ENCODE results near the gene COX4I1. TPM values are rescaled to one million over a fixed set of nuclear protein-coding genes. Genes with fewer than 3 reads are reported as not detected.

Gene COX4I1
- total RNA-seq, 1 donor from 2014 or later: 346 TPM

DNA sequence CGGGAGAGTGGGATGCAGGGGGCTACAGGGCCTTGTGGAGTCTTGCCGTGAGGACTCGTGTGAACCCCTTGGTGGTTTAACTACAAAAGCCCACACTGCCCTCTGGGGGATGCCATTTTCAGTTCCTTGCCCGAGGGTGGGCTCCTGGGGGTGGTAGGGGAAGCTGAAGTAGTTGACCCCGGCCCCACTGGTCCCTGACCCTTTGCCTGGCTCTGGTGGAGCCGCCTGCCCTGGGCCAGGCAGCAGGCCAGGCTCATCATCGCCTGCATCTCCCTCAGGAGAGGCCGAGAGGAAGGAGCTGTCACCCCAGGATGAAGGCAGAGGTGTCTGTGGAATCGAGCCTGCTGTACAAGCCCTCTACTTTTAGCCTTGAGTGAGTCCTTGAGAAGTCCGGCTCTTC, 10.2 kb downstream of the COX4I1 start:
- Mint-ChIP-seq H3K36me3 (peaks cover 22% of the 10 kb centered on the region), H3K9me3 (no peaks in the 10 kb centered on the region), H3K4me1 (no peaks in the 10 kb centered on the region), H3K27me3 (ENCODE audit: low read depth) (peaks cover 42% of the 10 kb centered on the region), H3K4me3 (no peak overlapping the region), H3K27ac (no peak overlapping the region)
- no peak for DNase-seq (ENCODE audit: low spot score in 2 of 2, unreplicated experiment in 2 of 2)
- TF ChIP-seq, protein P1, sequence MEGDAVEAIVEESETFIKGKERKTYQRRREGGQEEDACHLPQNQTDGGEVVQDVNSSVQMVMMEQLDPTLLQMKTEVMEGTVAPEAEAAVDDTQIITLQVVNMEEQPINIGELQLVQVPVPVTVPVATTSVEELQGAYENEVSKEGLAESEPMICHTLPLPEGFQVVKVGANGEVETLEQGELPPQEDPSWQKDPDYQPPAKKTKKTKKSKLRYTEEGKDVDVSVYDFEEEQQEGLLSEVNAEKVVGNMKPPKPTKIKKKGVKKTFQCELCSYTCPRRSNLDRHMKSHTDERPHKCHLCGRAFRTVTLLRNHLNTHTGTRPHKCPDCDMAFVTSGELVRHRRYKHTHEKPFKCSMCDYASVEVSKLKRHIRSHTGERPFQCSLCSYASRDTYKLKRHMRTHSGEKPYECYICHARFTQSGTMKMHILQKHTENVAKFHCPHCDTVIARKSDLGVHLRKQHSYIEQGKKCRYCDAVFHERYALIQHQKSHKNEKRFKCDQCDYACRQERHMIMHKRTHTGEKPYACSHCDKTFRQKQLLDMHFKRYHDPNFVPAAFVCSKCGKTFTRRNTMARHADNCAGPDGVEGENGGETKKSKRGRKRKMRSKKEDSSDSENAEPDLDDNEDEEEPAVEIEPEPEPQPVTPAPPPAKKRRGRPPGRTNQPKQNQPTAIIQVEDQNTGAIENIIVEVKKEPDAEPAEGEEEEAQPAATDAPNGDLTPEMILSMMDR (IDR thresholded peaks at IDR 0.05; ENCODE audit: unreplicated experiment): no peak

DNA sequence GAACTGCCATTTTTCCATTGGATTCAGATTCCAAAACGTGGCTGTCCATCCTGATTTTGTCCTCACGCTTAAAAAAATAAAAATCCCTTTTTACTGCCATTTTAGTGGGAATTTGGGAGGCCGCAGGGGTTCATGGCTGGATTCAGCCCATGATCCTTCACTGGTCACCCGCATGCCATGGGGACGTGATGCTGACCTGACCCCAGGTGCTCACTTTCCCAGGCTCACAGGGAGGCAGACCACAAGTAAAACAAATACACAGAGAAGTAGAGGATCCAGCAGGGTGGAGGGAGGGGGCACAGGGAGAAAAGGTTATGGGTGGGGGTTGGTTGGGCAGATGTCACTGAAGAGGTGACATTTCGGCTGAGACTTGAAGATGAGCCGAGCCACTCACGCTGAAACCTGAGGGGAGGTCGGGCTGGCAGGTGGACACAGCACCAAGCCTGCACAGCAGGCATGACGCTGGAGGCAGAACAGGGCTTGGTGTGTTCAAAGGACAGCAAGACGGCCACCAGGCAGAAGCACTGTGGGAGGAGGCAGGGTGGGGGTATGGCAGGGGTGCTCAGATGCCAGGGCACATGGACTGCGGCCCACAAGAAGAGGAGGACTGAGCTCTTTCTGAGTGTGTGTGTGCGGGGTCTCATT, 10.7 kb downstream of the COX4I1 start:
- DNase-seq (ENCODE audit: low spot score in 2 of 2, unreplicated experiment in 2 of 2): no peak
- no peaks in the 10 kb centered on the region for H3K4me1 Mint-ChIP-seq
- no peak overlapping the region for H3K4me3 Mint-ChIP-seq
- peaks cover 48% of the 10 kb centered on the region for H3K27me3 Mint-ChIP-seq (ENCODE audit: low read depth)
- H3K36me3 Mint-ChIP-seq: peaks cover 18% of the 10 kb centered on the region
- TF ChIP-seq, protein P1 (IDR thresholded peaks at IDR 0.05; ENCODE audit: unreplicated experiment): no peak
- no peak overlapping the region for H3K27ac Mint-ChIP-seq
- H3K9me3 Mint-ChIP-seq: no peaks in the 10 kb centered on the region

DNA sequence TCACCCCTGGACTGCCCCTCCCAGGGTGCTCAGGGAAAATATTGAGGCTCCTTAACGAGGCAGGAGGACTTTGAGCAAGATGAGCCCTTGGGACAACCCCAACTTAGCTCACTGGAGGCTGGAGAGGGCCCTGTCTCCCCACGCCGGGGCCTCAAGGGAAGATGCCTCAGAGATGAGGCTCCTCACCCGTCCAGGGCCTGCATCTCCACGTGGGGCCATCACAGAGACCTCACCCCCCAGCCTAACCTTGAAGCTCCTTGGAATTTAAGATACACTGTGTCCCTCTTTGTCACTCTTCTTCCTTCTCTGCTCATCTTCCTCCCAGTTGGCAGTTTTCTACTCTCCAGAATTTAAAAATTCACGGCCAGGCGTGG, 11.2 kb downstream of the COX4I1 start:
- Mint-ChIP-seq H3K9me3 (no peaks in the 10 kb centered on the region), H3K4me1 (no peaks in the 10 kb centered on the region), H3K36me3 (peaks cover 14% of the 10 kb centered on the region), H3K4me3 (no peak overlapping the region), H3K27ac (no peak overlapping the region), H3K27me3 (ENCODE audit: low read depth) (peaks cover 48% of the 10 kb centered on the region)
- DNase-seq (ENCODE audit: low spot score in 2 of 2, unreplicated experiment in 2 of 2): no peak
- TF ChIP-seq, protein P1 (IDR thresholded peaks at IDR 0.05; ENCODE audit: unreplicated experiment): no peak

DNA sequence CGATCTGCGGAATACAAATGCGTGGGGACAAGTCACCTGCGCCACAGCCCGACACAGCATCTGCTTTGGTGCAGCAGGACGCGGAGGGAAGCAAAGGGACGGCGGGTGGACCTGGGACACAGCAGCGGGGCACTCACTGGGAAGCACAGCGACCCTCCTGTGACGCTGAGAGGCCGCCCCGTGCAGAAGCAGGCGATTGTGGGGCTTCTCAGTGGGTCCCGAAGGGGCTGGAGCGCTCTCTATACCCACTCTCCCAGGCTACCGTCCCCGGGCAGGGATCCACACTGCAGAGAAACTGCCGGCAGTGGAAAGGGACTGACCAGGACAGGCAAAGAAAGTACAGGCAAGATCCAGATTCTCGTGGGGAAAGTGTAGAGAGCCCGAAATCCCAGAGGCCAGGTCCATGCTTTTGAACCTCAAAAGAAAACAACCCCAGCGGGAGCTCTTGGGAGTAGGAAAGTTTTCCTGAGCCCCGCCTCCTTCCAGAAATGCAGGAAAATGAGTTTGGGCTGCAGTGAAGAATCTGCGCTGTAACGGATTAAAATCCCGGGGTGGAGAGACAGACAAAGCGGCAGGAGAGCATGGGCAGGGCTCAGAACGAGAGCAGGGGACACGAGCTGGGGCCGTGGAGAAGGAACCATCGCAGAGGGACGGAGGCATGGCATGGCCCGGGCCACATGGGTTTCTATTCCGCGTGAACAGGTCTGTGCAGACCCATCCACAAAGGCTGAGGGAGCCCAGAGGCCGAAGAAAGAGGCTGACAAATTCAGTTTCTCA, 12.7 kb downstream of the COX4I1 start:
- TF ChIP-seq, protein P1 (IDR thresholded peaks at IDR 0.05; ENCODE audit: unreplicated experiment): no peak
- no peak overlapping the region for H3K4me3 Mint-ChIP-seq
- no peaks in the 10 kb centered on the region for H3K4me1 Mint-ChIP-seq
- peaks cover 48% of the 10 kb centered on the region for H3K27me3 Mint-ChIP-seq (ENCODE audit: low read depth)
- no peaks in the 10 kb centered on the region for H3K9me3 Mint-ChIP-seq
- H3K36me3 Mint-ChIP-seq: peaks cover 4% of the 10 kb centered on the region
- no peak overlapping the region for H3K27ac Mint-ChIP-seq
- no peak for DNase-seq (ENCODE audit: low spot score in 2 of 2, unreplicated experiment in 2 of 2)

DNA sequence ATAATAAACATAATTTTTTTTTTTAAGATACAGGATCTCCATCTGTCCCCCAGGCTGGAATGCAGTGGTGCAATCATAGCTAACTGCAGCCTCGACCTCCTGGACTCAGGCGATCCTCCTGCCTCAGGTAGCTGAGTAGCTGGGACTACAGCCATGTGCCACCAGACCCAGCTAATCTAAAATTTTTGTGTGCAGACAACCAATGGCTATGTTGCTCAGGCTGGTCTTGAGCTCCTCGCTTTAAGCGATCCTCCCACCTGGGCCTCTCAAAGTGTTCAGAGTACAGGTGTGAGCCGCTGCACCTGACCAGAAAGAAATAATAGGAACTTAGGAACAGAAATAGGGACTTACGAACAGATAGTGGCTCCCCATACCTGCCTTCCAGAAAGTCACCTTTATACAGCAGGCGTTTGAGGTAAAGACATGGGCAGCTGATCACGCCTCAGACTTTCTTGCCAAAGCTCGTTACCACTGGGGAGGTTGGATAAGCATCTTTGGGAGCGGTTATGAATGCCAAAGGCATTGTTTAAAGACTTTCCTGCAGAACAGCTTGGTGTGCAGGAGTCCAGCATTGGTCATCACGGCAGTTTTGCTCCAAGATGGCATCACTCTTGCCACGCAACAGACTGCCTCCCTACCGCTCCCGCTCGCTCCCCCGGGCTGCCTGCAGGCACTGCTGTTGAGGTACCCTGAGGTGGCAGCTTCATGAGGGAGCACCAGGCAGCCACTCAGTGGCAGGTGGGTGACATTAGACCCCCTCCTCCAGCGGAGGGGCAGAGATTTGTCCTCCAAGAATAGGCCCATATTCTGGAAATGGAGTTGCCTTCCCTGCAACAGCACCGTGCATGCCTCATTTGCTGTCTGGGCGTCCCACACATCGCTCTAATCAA, 13.6 kb downstream of the COX4I1 start:
- no peak for DNase-seq (ENCODE audit: low spot score in 2 of 2, unreplicated experiment in 2 of 2)
- H3K27me3 Mint-ChIP-seq (ENCODE audit: low read depth): peaks cover 49% of the 10 kb centered on the region
- no peaks in the 10 kb centered on the region for H3K4me1 Mint-ChIP-seq
- no peaks in the 10 kb centered on the region for H3K9me3 Mint-ChIP-seq
- peaks cover 4% of the 10 kb centered on the region for H3K36me3 Mint-ChIP-seq
- no peak overlapping the region for H3K4me3 Mint-ChIP-seq
- H3K27ac Mint-ChIP-seq: no peak overlapping the region
- TF ChIP-seq, protein P1 (IDR thresholded peaks at IDR 0.05; ENCODE audit: unreplicated experiment): no peak

Measured in mesothelial cell of epicardium (in vitro differentiated cells).